Suprapubic skin (tissue), 4 donors: Measurements from ENCODE around the gene ITGA5. TPM values are rescaled to one million over a fixed set of nuclear protein-coding genes. Genes with fewer than 3 reads are reported as not detected.

ENCODE experiments used
- DNase-seq, 2 donors: peaks; one replicate each; pipeline ENCODE4 v3.0.0-alpha.2; 2019; ENCODE audit warnings: low spot score in 2 of 2
- H3K27ac ChIP-seq: fragments of 200-600 bp; sonication (generic); one replicate; pipeline ENCODE4 v1.5.1; 2019
- H3K27me3 ChIP-seq: fragments of 200-600 bp; sonication (generic); one replicate; pipeline ENCODE4 v1.5.1; 2019
- H3K36me3 ChIP-seq: fragments of 200-600 bp; sonication (generic); one replicate; pipeline ENCODE4 v1.5.1; 2019
- H3K4me1 ChIP-seq: fragments of 200-600 bp; sonication (generic); one replicate; pipeline ENCODE4 v1.5.1; 2019
- H3K4me3 ChIP-seq: fragments of 200-600 bp; sonication (generic); one replicate; pipeline ENCODE4 v1.5.1; 2019; ENCODE audit warnings: mild to moderate bottlenecking
- H3K9me3 ChIP-seq: fragments of 200-600 bp; sonication (generic); one replicate; pipeline ENCODE4 v1.5.1; 2019
- EP300 ChIP-seq: sonication (generic); formaldehyde crosslinking; IDR thresholded peaks from one replicate; pipeline ENCODE4 v1.6.1; 2017; ENCODE audit warnings: antibody characterized with exemption
- POLR2A ChIP-seq, 2 donors: fragments of 450-650 bp; IDR thresholded peaks; one replicate each; pipeline ENCODE4 v1.6.1; 2017; ENCODE audit warnings: antibody characterized with exemption in 2 of 2, mild to moderate bottlenecking in 2 of 2, moderate library complexity in 2 of 2
- POLR2AphosphoS5 ChIP-seq, 3 donors: sonication (generic); formaldehyde crosslinking; IDR thresholded peaks; one replicate each; pipeline ENCODE4 v1.6.1; 2017; ENCODE audit warnings: antibody characterized with exemption in 3 of 3
- WGBS: methylation state at CpG from one replicate; pipeline ENCODE4 v1.1.5; 2018; 5-methylcytosine and 5-hydroxymethylcytosine counted together
- total RNA-seq, 4 donors: library from RNA; depleted of rRNA; stranded (reverse); fragments of >200 nt; gene quantifications; one replicate each; pipeline ENCODE4 v1.1.0, GENCODE V29; 2016
- TF ChIP-seq, protein P1 (sequence below), 2 donors: fragments of 200-600 bp in 1 of 2; fragments of 450-650 bp in 1 of 2; sonication (generic) in 1 of 2; IDR thresholded peaks; one replicate each; pipeline ENCODE4 v1.5.1; 2016 to 2019; ENCODE audit warnings: antibody characterized with exemption in 2 of 2, mild to moderate bottlenecking in 1 of 2, moderate library complexity in 1 of 2

Gene ITGA5
- total RNA-seq, 4 donors from 2014 or later, result 16.3 to 36.4 (median 24.8) TPM

DNA sequence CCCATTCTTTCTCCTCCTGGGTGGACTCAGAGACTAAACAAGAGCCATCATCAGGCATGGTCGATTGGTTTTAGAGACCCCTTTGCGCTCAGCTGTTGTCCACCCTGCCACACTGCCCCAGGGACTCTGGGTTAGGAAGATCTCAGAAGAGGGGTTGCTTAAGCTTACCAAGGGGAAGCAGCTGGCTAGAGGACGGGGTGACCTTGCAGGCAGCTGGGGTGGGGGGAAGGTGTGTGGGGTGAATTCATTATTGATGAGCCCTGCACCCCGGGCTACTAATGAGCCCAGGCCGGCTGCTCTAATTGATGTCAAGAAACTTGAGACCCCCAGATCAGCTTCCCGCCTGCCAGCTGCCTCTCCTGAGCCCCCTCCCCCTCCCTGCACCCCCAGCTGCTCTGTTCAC is 25.9 kb downstream of the ITGA5 start:
- H3K4me1 ChIP-seq, result peaks cover 58% of the 10 kb centered on the region
- WGBS, result 59% methylated on average over 6 of the region's 6 CpGs
- peak overlapping the region; percentile 74 for H3K27ac ChIP-seq
- H3K9me3 ChIP-seq, result no peaks in the 10 kb centered on the region
- no peaks in the 10 kb centered on the region for H3K27me3 ChIP-seq
- DNase-seq, result peak in 1 of 2 donors; percentile 64
- H3K36me3 ChIP-seq, result peaks cover 37% of the 10 kb centered on the region
- H3K4me3 ChIP-seq, result peak overlapping the region; percentile 66
- TF ChIP-seq, protein P1, sequence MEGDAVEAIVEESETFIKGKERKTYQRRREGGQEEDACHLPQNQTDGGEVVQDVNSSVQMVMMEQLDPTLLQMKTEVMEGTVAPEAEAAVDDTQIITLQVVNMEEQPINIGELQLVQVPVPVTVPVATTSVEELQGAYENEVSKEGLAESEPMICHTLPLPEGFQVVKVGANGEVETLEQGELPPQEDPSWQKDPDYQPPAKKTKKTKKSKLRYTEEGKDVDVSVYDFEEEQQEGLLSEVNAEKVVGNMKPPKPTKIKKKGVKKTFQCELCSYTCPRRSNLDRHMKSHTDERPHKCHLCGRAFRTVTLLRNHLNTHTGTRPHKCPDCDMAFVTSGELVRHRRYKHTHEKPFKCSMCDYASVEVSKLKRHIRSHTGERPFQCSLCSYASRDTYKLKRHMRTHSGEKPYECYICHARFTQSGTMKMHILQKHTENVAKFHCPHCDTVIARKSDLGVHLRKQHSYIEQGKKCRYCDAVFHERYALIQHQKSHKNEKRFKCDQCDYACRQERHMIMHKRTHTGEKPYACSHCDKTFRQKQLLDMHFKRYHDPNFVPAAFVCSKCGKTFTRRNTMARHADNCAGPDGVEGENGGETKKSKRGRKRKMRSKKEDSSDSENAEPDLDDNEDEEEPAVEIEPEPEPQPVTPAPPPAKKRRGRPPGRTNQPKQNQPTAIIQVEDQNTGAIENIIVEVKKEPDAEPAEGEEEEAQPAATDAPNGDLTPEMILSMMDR (IDR thresholded peaks at IDR 0.05), result no peak
- TF ChIP-seq POLR2AphosphoS5 (IDR thresholded peaks at IDR 0.05) (no peak), EP300 (no peak), POLR2A (IDR thresholded peaks at IDR 0.05) (no peak)

DNA sequence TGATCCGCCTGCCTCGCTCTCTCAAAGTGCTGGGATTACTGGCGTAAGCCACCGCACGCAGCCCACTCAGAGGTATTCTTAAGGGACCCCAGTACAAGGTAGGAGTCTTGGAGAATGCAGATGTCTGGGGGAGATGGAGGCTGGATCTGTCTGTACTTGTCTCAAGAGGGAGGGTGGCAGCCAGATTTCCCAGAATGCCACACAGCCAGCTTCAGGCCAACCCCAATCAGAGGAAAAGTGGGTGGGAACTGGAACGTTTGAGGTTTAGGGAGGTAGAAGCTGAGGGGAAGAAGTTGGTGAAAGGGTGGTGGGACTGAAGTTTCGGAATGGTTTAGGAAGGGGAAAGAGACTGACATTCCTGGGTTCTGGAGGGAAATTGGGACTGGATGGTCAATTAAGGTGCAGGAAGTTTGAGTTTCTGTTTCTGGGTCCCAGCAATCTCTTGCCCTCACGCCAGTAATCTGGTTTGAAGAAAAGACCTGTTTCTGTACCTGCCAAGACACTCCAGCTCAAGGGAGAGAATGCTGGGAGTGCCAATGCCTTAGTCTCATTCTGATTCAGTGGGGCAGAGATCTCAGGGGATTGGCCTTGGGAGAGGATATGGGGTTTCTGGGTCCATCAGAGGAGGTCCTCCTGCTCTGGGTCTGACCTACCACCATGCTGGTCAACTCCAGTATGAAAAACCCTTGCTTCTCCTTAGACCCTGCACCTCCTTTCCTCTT is 26.4 kb downstream of the ITGA5 start:
- WGBS, result 65% methylated on average over 7 of the region's 8 CpGs
- no peaks in the 10 kb centered on the region for H3K9me3 ChIP-seq
- H3K27ac ChIP-seq, result peak overlapping the region; percentile 74
- H3K4me1 ChIP-seq, result peaks cover 64% of the 10 kb centered on the region
- peak overlapping the region; percentile 66 for H3K4me3 ChIP-seq
- TF ChIP-seq EP300, result no peak
- H3K36me3 ChIP-seq, result peaks cover 32% of the 10 kb centered on the region
- H3K27me3 ChIP-seq, result no peaks in the 10 kb centered on the region
- no peak for DNase-seq

DNA sequence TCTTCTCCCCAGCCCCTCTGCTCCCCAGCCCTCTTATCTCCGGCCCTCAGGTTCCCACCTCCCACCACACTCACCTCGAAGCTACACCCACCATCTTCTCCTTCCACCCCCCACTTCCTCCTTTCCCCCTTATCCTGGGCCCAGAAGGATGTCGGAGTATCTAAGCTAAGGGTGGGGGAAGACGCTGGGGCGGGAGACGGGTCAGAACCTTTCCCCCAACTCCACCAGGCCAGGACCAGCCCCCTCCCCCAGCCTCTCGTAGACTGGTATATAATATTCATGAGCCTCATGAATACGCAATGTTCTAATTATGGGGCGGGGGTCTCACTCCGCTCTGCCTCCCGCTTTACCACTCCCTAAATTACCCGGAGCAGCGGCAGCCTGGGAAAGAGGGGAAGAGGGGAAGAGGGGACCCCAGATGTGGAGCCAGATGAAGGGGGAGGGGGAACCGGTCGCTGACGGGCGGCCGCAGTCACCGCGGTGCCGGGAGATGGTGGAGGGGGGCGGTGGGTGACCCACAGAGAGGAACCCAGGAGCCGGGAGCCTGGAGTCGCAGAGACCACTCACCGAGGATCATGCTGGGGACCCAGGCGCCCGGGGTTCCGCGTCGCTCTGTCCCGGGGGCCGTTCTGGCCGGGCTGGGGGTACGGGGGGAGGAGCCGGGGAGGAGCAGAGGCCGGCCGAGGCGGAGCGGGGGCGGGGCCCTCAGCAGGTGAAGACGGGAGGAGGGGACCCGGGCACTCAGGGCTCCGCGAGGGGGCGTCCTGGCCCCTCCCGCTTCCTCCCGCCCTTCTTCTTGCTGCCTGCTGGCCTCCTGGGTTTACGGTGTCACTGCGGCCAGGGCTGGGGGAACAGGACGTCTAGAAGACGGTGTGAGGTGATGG is 28.2 kb downstream of the ITGA5 start:
- H3K27ac ChIP-seq, result peak overlapping the region; percentile 84
- DNase-seq, result peak in 1 of 2 donors; percentile 84
- H3K4me1 ChIP-seq, result peaks cover 79% of the 10 kb centered on the region
- WGBS, result 12% methylated on average over 40 of the region's 51 CpGs
- H3K36me3 ChIP-seq, result peaks cover 15% of the 10 kb centered on the region
- H3K27me3 ChIP-seq, result no peaks in the 10 kb centered on the region
- TF ChIP-seq EP300 (no peak), POLR2A (IDR thresholded peaks at IDR 0.05) (no peak)
- H3K4me3 ChIP-seq, result peak overlapping the region; percentile 66
- no peaks in the 10 kb centered on the region for H3K9me3 ChIP-seq

DNA sequence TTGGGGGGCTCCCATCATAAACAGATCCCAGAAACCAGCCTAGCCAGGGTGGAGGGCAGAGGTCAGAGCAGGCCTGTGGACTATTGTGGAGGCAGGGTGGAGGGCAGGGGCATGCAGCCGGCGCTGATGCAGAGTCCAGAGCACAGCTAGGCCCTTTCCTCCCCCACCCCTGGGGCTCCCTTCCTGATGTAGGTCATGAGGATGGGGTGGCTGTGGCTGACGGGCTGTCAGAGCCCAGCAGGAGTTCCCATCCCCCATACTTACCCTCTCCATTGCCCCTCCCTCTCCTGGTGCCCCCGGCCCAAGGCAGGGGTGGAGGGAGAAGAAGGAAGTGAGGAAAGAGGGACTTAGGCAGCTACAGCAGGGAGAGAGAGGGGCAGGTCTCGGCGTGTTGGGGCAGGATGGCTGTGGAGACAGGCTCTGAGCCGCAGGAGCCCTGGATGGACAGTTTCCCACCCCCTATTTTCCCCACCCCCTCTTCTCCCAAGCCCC is 28.8 kb downstream of the ITGA5 start:
- no peak for TF ChIP-seq EP300
- TF ChIP-seq POLR2AphosphoS5 (IDR thresholded peaks at IDR 0.05), result no peak
- TF ChIP-seq, protein P1 (IDR thresholded peaks at IDR 0.05), result no peak
- TF ChIP-seq POLR2A (IDR thresholded peaks at IDR 0.05), result no peak
- H3K27me3 ChIP-seq, result no peaks in the 10 kb centered on the region
- peak overlapping the region; percentile 84 for H3K27ac ChIP-seq
- no peak for DNase-seq
- peak overlapping the region; percentile 66 for H3K4me3 ChIP-seq
- H3K4me1 ChIP-seq, result peaks cover 85% of the 10 kb centered on the region
- H3K9me3 ChIP-seq, result no peaks in the 10 kb centered on the region
- 41% methylated on average over 7 of the region's 7 CpGs for WGBS
- peaks cover 8% of the 10 kb centered on the region for H3K36me3 ChIP-seq

DNA sequence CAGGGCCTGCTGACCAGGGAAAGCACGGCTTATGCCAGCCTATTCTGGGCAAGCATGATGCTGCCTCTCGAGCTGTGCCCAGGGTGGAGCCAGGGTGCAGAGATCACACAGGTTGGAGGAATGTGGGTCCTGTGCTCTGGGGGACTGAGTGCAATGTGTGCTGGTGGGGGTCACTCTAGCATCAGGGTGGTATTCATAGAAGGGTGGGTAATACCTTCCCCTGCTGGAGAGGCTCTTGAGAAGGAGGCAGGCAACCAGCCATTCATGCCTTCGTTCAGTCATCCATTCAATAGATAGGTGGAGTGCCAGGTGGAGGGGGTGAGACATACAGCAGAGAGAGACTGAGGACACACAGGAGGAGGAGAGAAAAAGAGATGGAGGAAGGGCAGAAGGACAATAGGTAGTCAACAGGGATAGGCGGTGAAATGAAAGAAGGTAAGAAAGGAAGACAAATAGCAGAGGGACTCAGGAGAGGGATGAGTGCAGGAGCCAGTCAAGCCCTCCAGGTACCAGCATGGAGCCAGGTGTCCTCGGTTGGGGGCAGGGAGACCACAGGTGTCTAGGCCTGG is 29.4 kb downstream of the ITGA5 start:
- H3K36me3 ChIP-seq, result peaks cover 3% of the 10 kb centered on the region
- peak overlapping the region; percentile 66 for H3K4me3 ChIP-seq
- peak overlapping the region; percentile 84 for H3K27ac ChIP-seq
- TF ChIP-seq, protein P1 (IDR thresholded peaks at IDR 0.05), result no peak
- no peak for DNase-seq
- H3K9me3 ChIP-seq, result no peaks in the 10 kb centered on the region
- H3K27me3 ChIP-seq, result no peaks in the 10 kb centered on the region
- 58% methylated on average over 3 of the region's 5 CpGs for WGBS
- H3K4me1 ChIP-seq, result peaks cover 90% of the 10 kb centered on the region

DNA sequence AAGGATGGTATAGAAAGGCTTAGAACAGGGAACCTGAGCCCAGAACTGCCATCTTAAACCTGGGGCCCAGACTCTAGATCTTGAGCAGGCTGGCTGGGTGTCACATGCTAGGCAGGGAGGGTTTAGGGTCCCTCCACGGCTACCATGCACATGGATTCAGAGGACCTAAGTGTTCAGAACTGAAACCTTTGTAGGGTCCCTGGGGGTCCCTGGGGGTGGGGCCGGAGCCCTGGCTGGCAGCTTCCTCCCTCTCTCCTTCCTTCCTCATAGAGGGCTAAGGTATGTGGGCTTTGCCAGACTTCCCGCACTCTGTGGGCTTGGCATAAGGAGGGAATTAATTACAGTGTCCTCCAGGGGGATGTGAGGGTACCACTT is 29.9 kb downstream of the ITGA5 start:
- Histone ChIP-seq H3K27ac (peak overlapping the region; percentile 84), H3K9me3 (no peaks in the 10 kb centered on the region), H3K27me3 (no peaks in the 10 kb centered on the region), H3K36me3 (no peaks in the 10 kb centered on the region), H3K4me3 (peak overlapping the region; percentile 66), H3K4me1 (peaks cover 94% of the 10 kb centered on the region)
- 53% methylated on average over 2 of the region's 3 CpGs for WGBS
- TF ChIP-seq EP300, result no peak
- TF ChIP-seq, protein P1 (IDR thresholded peaks at IDR 0.05), result no peak
- no peak for TF ChIP-seq POLR2A (IDR thresholded peaks at IDR 0.05)
- TF ChIP-seq POLR2AphosphoS5 (IDR thresholded peaks at IDR 0.05), result no peak
- no peak for DNase-seq
